HepG2 (cell line): ENCODE results near the gene ITPK1. TPM values are rescaled to one million over a fixed set of nuclear protein-coding genes. Genes with fewer than 3 reads are reported as not detected.

Source experiments
- ATAC-seq: fragments of 200-7000 bp; cut with Tn5 transposase; 3 replicates; pipeline ENCODE4 v1.9.1; 2020; ENCODE audit warnings: mild to moderate bottlenecking, moderate library complexity
- BruUV-seq: library from RNA; stranded (reverse); fragments of 400-500 nt; replicated peaks from 2 replicates; lab custom pipeline; 2021; lab: Mats Ljungman, UMichigan
- CTCF ChIA-PET: fragments of 300-600 bp; formaldehyde crosslinking; extraction: SDS; loops from one replicate; lab custom pipeline; 2021; ENCODE audit warnings: low total read pairs, inconsistent platforms, low intra/inter-chr PET ratio; lab: Yijun Ruan, JAX
- POLR2A ChIA-PET: fragments of 350-600 bp; sonication (Branson Sonifier 250); formaldehyde crosslinking; loops from one replicate; lab custom pipeline; 2020; ENCODE audit warnings: antibody characterized with exemption, inconsistent platforms; lab: Yijun Ruan, JAX
- DNase-seq: peaks from one replicate; pipeline ENCODE4 v3.0.0-alpha.2; 2015; ENCODE audit warnings: low spot score
- FAIRE-seq: peaks from 3 replicates; lab custom pipeline; 2011; peaks lifted over from hg19 to GRCh38; lab: Jason Lieb, UNC
- H2AFZ ChIP-seq: one replicate; pipeline ENCODE4 v1.6.1; 2011; ENCODE audit warnings: low read length, inconsistent platforms
- H3K27ac ChIP-seq: fragments of 300-600 bp; 3 replicates; pipeline ENCODE4 v1.8.0; 2011; ENCODE audit warnings: mixed run types, mild to moderate bottlenecking, mixed read lengths, low read length, inconsistent platforms; ENCODE audit not compliant: insufficient read depth; ENCODE audit errors: extremely low read length
- H3K27me3 ChIP-seq, 2 experiments: fragments of 200-600 bp in 1 of 2; 2 replicates in 1 of 2; 3 replicates in 1 of 2; pipeline versions ENCODE4 v1.6.0 to v1.8.0; 2011; ENCODE audit warnings: low read length in 2 of 2, mild to moderate bottlenecking in 2 of 2, moderate library complexity in 2 of 2, inconsistent platforms in 1 of 2; ENCODE audit not compliant: insufficient read depth in 2 of 2, control insufficient read depth in 1 of 2
- H3K36me3 ChIP-seq, 2 experiments: fragments of 200-600 bp in 1 of 2; replicated peaks in 1 of 2; 2 replicates in 1 of 2; 3 replicates in 1 of 2; pipeline versions ENCODE4 v1.5.1 to v1.8.0; 2011; ENCODE audit warnings: low read length in 2 of 2, inconsistent platforms in 1 of 2; ENCODE audit not compliant: insufficient read depth in 2 of 2, control insufficient read depth in 1 of 2
- H3K4me1 ChIP-seq: 2 replicates; pipeline ENCODE4 v1.5.1; 2012; ENCODE audit warnings: low read length, inconsistent platforms; ENCODE audit not compliant: insufficient read depth
- H3K4me2 ChIP-seq: 2 replicates; pipeline ENCODE4 v1.6.0; 2011; ENCODE audit warnings: low read depth, low read length, inconsistent platforms
- H3K4me3 ChIP-seq, 3 experiments: fragments of 200-600 bp in 1 of 3; sonication (generic), shearing (Covaris generic) in 1 of 3; replicated peaks in 1 of 3; 2 replicates each; pipeline ENCODE4 v1.5.1; 2011 to 2016; ENCODE audit warnings: low read length in 3 of 3, inconsistent platforms in 2 of 3, low read depth in 2 of 3, mild to moderate bottlenecking in 2 of 3, control low read depth in 1 of 3, mixed read lengths in 1 of 3; ENCODE audit not compliant: insufficient read depth in 1 of 3
- H3K79me2 ChIP-seq: one replicate; pipeline ENCODE4 v1.6.1; 2011; ENCODE audit warnings: low read length, inconsistent platforms; ENCODE audit not compliant: insufficient read depth
- H3K9ac ChIP-seq: 2 replicates; pipeline ENCODE4 v1.6.0; 2011; ENCODE audit warnings: mild to moderate bottlenecking, low read depth, low read length, inconsistent platforms; ENCODE audit not compliant: insufficient read depth
- H3K9me3 ChIP-seq: 2 replicates; pipeline ENCODE4 v1.5.1; 2012; ENCODE audit warnings: mild to moderate bottlenecking, low read length
- H4K20me1 ChIP-seq: 2 replicates; pipeline ENCODE4 v1.6.0; 2011; ENCODE audit warnings: inconsistent platforms, mild to moderate bottlenecking, low read length, moderate library complexity; ENCODE audit not compliant: insufficient read depth
- EHMT2 ChIP-seq: fragments of 200-600 bp; sonication (generic); IDR thresholded peaks from 2 replicates; pipeline ENCODE4 v1.7.0; 2017; ENCODE audit warnings: antibody characterized with exemption, low read depth, low read length, borderline replicate concordance
- KDM2A ChIP-seq: sonication (generic); formaldehyde crosslinking; IDR thresholded peaks from 2 replicates; pipeline ENCODE4 v1.4.0; 2020; ENCODE audit warnings: low read depth, missing genetic modification reagents, borderline replicate concordance
- MIXL1 ChIP-seq: IDR thresholded peaks from 2 replicates; pipeline ENCODE4 v1.6.1; 2016
- ONECUT2 ChIP-seq: sonication (generic); formaldehyde crosslinking; IDR thresholded peaks from 2 replicates; pipeline ENCODE4 v1.4.0; 2020; ENCODE audit warnings: missing genetic modification reagents
- RAD51 ChIP-seq: fragments of 450-650 bp; IDR thresholded peaks from 2 replicates; pipeline ENCODE4 v1.6.1; 2016; ENCODE audit warnings: borderline replicate concordance
- SAFB2 ChIP-seq: sonication (generic); formaldehyde crosslinking; IDR thresholded peaks from 2 replicates; pipeline ENCODE4 v1.5.1; 2020; ENCODE audit warnings: missing genetic modification reagents, low read depth, mild to moderate bottlenecking, borderline replicate concordance
- SAP130 ChIP-seq: IDR thresholded peaks from 2 replicates; pipeline ENCODE4 v1.6.1; 2016; ENCODE audit warnings: low read depth
- SOX13 ChIP-seq, 3 experiments: fragments of 450-650 bp in 1 of 3; sonication (generic) in 1 of 3; formaldehyde crosslinking in 1 of 3; IDR thresholded peaks in 2 of 3; conservative IDR thresholded peaks in 1 of 3; 2 replicates each; pipeline versions ENCODE4 v1.5.0 to v1.6.1; 2016 to 2020; ENCODE audit warnings: antibody characterized with exemption in 1 of 3, mild to moderate bottlenecking in 1 of 3, missing compliant biosample characterization in 1 of 3, missing genetic modification reagents in 1 of 3, moderate library complexity in 1 of 3
- ZNF224 ChIP-seq: sonication (generic); formaldehyde crosslinking; IDR thresholded peaks from 2 replicates; pipeline ENCODE4 v1.5.0; 2020; ENCODE audit warnings: mild to moderate bottlenecking, missing genetic modification reagents
- ZNF460 ChIP-seq: sonication (generic); formaldehyde crosslinking; IDR thresholded peaks from 2 replicates; pipeline ENCODE4 v1.5.1; 2020; ENCODE audit warnings: missing genetic modification reagents, mild to moderate bottlenecking, borderline replicate concordance
- ZNF790 ChIP-seq: sonication (generic); formaldehyde crosslinking; IDR thresholded peaks from 2 replicates; pipeline ENCODE4 v1.8.0; 2022; ENCODE audit warnings: missing genetic modification reagents, mild to moderate bottlenecking, borderline replicate concordance
- WGBS: methylation state at CpG from one replicate; pipeline ENCODE4 v1.1.6; 2017; ENCODE audit warnings: low lambda C conversion rate; 5-methylcytosine and 5-hydroxymethylcytosine counted together
- in situ Hi-C: cut with HindIII; loops from 2 replicates; pipeline ENCODE4 v1.10.0; 2017; ENCODE audit warnings: low pct_unique_long_range_greater_than_20kb; ENCODE audit not compliant: extremely low pct_ligation_motif_present
- intact Hi-C: fragments of 100-400 bp; cut with micrococcal nuclease; formaldehyde crosslinking; loops from one replicate; pipeline ENCODE4 v1.10.0; 2022; ENCODE audit not compliant: unreplicated experiment
- polyA plus RNA-seq, 8 experiments: library from polyadenylated mRNA; depleted of rRNA in 3 of 8; stranded (reverse) in 7 of 8; unstranded in 1 of 8; fragments of >200 nt; fragmentation: Illumina TruSeq in 4 of 8; extraction: Trizol in 4 of 8; gene quantifications; 2 replicates each; pipeline versions ENCODE4 v1.2.1 to v1.2.3, GENCODE V29; 2011 to 2016; ENCODE audit warnings: low read depth in 4 of 8, missing spikeins in 1 of 8, mixed read lengths in 1 of 8; ENCODE audit not compliant: insufficient read depth in 1 of 8
- total RNA-seq, 5 experiments: library from RNA; depleted of rRNA; stranded (reverse); fragments of >200 nt; fragmentation: Illumina TruSeq; extraction: Trizol; gene quantifications; 2 replicates each; pipeline ENCODE4 v1.2.3, GENCODE V29; 2016; ENCODE audit warnings: low read depth in 1 of 5
- TF ChIP-seq, protein P1 (sequence below): sonication (generic); formaldehyde crosslinking; IDR thresholded peaks from 2 replicates; pipeline ENCODE4 v1.4.0; 2020; ENCODE audit warnings: mild to moderate bottlenecking, missing genetic modification reagents, borderline replicate concordance

The ITPK1 gene
- total and polyA plus RNA-seq, 2 of the 13 experiments (the other 11 are each of a cell fraction or from before 2014, with no cell fraction given) = 20.5 to 47.5 TPM

DNA sequence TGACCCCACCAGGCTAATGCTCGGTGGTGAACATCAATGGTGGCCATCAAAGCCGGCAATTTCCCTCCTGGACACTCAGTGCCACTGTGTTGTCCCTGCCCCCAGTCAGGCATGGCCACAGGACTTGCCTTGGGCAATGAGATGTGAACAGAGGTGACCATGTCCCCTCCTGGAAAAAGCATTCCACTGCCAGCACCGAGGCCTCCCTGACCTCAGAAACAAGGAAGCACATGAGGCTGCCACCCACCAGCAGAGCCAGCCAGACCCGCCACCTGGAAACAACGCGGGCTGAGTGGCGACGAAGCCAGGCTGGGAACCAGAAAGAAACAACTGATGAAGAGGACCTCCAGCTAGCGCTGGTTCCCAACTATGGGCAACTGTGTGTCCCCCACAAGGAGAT is 31.8 kb downstream of the ITPK1 start (continued):
- TF ChIP-seq ZNF224 (CRISPR knock-in tag) (no peak), RAD51 (no peak), MIXL1 (CRISPR knock-in tag) (no peak), SAP130 (no peak), ONECUT2 (CRISPR knock-in tag) (no peak), EHMT2 (no peak)

DNA sequence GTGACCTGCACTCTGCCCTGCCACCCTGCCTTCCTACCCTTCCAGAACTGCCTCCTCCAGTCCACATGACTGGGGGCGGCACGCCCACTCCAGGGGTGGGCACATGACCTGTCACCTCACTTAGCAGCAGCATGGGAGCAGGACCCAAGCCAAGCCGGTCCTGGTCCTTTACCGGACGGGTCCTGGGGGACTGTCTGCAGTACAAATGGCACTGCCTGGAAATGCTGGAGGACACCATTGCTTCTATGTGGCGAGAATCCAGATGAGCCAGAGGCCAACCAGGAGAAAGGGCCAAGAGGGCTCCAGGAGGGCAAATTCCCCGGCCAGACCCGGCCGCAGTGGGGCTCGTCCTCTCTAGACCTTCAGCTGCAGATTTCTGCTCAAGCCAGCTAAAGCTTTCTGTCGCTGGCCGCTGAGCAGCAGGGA is 33.1 kb downstream of the ITPK1 start:
- Histone ChIP-seq H3K27ac (no peak overlapping the region), H3K4me2 (no peak overlapping the region), H3K27me3 (no peaks in the 10 kb centered on the region), H3K4me3 (no peak overlapping the region), H3K9ac (no peak overlapping the region), H2AFZ (no peak overlapping the region), H3K79me2 (no peaks in the 10 kb centered on the region), H4K20me1 (peaks cover 4% of the 10 kb centered on the region; the same call in 1 of the 2 replicates), H3K36me3 (no peaks in the 10 kb centered on the region; a peak in 1 of 5 replicates), H3K9me3 (no peaks in the 10 kb centered on the region), H3K4me1 (peaks cover 24% of the 10 kb centered on the region)
- ChIA-PET POLR2A (no interaction called here), CTCF (no interaction called here)
- no peak for TF ChIP-seq KDM2A (CRISPR knock-in tag)
- BruUV-seq = no TSS peak
- DNase-seq (no peak), FAIRE-seq (no peak), ATAC-seq (no peak)
- in situ Hi-C loops (no loop called here), intact Hi-C loops (no loop called here)
- WGBS = 97% methylated on average over 6 of the region's 12 CpGs

DNA sequence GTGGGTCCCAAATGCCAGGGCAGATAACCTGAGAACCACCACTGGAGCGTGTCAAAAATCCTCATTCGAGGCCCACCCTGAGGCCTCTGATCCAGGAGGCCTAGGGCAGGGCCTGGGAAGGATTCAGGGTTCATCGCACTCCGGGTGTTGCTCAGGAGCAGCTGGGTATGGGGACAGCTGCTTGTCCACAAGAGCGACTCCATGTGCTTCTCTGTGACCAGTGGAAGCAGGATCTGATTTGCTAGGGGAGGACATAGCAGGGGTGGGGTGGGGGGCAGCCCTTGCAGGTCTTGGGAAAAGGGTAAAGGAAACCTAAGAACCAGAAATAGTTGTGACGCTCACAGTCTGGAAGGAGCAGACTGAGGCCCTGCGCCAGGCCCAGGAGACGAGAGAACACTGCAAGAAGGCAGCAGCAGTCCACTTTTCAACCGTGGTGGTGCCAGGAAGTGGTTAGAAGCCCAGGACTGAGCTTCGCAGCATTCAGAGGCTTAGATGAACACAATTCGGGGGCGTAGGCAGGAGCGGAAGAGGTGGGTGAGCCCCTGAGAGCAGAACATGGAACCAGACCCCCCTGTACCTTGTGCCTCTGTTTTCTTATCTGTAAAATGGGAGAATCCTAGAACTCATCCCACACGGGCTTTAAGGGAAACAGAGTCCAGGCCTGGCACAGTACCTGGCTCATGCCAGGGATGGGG is 33.7 kb downstream of the ITPK1 start:
- ATAC-seq = no peak; the same call in 2 of the 3 replicates
- Histone ChIP-seq H3K79me2 (no peaks in the 10 kb centered on the region), H3K4me3 (no peak overlapping the region), H3K9ac (no peak overlapping the region), H4K20me1 (peaks cover 3% of the 10 kb centered on the region; the same call in 1 of the 2 replicates), H3K36me3 (no peaks in the 10 kb centered on the region; a peak in 1 of 5 replicates), H3K4me2 (no peak overlapping the region), H3K27ac (no peak overlapping the region), H3K27me3 (no peaks in the 10 kb centered on the region), H3K9me3 (no peaks in the 10 kb centered on the region), H3K4me1 (peaks cover 23% of the 10 kb centered on the region), H2AFZ (no peak overlapping the region)
- 88% methylated on average over 11 of the region's 14 CpGs for WGBS
- CTCF ChIA-PET = no interaction called here
- in situ Hi-C loops (no loop called here), intact Hi-C loops (no loop called here)
- no TSS peak for BruUV-seq
- FAIRE-seq = no peak
- POLR2A ChIA-PET = no interaction called here
- DNase-seq = no peak
- TF ChIP-seq ZNF460 (CRISPR knock-in tag) = no peak
- no peak for TF ChIP-seq SOX13 (IDR thresholded peaks at IDR 0.05)
- no peak for TF ChIP-seq SOX13 (CRISPR knock-in tag; conservative IDR thresholded peaks at IDR 0.05 in 1 of 2, IDR thresholded peaks at IDR 0.05 in 1 of 2)
- TF ChIP-seq SAFB2 (CRISPR knock-in tag) = no peak
- TF ChIP-seq ZNF790 (CRISPR knock-in tag) = no peak
- TF ChIP-seq, protein P1, sequence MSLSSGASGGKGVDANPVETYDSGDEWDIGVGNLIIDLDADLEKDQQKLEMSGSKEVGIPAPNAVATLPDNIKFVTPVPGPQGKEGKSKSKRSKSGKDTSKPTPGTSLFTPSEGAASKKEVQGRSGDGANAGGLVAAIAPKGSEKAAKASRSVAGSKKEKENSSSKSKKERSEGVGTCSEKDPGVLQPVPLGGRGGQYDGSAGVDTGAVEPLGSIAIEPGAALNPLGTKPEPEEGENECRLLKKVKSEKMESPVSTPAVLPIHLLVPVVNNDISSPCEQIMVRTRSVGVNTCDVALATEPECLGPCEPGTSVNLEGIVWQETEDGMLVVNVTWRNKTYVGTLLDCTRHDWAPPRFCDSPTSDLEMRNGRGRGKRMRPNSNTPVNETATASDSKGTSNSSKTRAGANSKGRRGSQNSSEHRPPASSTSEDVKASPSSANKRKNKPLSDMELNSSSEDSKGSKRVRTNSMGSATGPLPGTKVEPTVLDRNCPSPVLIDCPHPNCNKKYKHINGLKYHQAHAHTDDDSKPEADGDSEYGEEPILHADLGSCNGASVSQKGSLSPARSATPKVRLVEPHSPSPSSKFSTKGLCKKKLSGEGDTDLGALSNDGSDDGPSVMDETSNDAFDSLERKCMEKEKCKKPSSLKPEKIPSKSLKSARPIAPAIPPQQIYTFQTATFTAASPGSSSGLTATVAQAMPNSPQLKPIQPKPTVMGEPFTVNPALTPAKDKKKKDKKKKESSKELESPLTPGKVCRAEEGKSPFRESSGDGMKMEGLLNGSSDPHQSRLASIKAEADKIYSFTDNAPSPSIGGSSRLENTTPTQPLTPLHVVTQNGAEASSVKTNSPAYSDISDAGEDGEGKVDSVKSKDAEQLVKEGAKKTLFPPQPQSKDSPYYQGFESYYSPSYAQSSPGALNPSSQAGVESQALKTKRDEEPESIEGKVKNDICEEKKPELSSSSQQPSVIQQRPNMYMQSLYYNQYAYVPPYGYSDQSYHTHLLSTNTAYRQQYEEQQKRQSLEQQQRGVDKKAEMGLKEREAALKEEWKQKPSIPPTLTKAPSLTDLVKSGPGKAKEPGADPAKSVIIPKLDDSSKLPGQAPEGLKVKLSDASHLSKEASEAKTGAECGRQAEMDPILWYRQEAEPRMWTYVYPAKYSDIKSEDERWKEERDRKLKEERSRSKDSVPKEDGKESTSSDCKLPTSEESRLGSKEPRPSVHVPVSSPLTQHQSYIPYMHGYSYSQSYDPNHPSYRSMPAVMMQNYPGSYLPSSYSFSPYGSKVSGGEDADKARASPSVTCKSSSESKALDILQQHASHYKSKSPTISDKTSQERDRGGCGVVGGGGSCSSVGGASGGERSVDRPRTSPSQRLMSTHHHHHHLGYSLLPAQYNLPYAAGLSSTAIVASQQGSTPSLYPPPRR (CRISPR knock-in tag) = no peak
